ENCODE data around the gene ZNF821.
"Not testable (repeated sequence)": the region's sequence is repeated elsewhere in the genome, so short reads cannot be mapped to it uniquely, and the experiment has no call there.

The ZNF821 gene

GRCh38 chr16:71899171-71899570 is 15.2 kb upstream of the ZNF821 start:
- no peak for DNase-seq

- no peak for DNase-seq
Measured at GRCh38 chr16:71896764-71897368, 12.9 kb upstream of the ZNF821 start.

- DNase-seq, result no peak
Measured at GRCh38 chr16:71895679-71896365, 11.8 kb upstream of the ZNF821 start.

GRCh38 chr16:71894921-71895678 is 11.1 kb upstream of the ZNF821 start, which contains the start of gene IST1:
Gene IST1 (plus strand): TSS chr16:71895531. CDS start chr16:71915641, 20,110 bp downstream.
- peak; percentile 91 for DNase-seq

- DNase-seq, result no peak
Measured at GRCh38 chr16:71894229-71894920, 10.4 kb upstream of the ZNF821 start.

GRCh38 chr16:71893888-71894228 is 9.9 kb upstream of the ZNF821 start:
- no peak for DNase-seq

GRCh38 chr16:71889147-71889546 is 5.2 kb upstream of the ZNF821 start:
- DNase-seq, result no peak

GRCh38 chr16:71885261-71885650 is 1.3 kb upstream of the ZNF821 start:
- no peak for DNase-seq

GRCh38 chr16:71883168-71883848 is 674 bp downstream of the ZNF821 start:
- no peak for DNase-seq

GRCh38 chr16:71882505-71883167 is 1.3 kb downstream of the ZNF821 start:
- DNase-seq, result no peak

- DNase-seq, result no peak
Measured at GRCh38 chr16:71880176-71880575, 3.8 kb downstream of the ZNF821 start.

- no peak for DNase-seq
Measured at GRCh38 chr16:71878911-71879310, 5.1 kb downstream of the ZNF821 start.

GRCh38 chr16:71873199-71873598 is 10.8 kb downstream of the ZNF821 start:
- DNase-seq, result no peak

GRCh38 chr16:71870818-71871217 is 13.2 kb downstream of the ZNF821 start:
- no peak for DNase-seq

- DNase-seq, result no peak
Measured at GRCh38 chr16:71869089-71869488, 14.9 kb downstream of the ZNF821 start.

GRCh38 chr16:71867939-71868338 is 16.0 kb downstream of the ZNF821 start:
- DNase-seq, result no peak

- not testable (repeated sequence) for DNase-seq
Measured at GRCh38 chr16:71867175-71867574, 16.8 kb downstream of the ZNF821 start.

GRCh38 chr16:71865173-71865863 is 18.7 kb downstream of the ZNF821 start:
- DNase-seq, result no peak

GRCh38 chr16:71863995-71864394 is 20.0 kb downstream of the ZNF821 start:
- DNase-seq, result no peak

- DNase-seq, result no peak
Measured at GRCh38 chr16:71859762-71860521, 24.0 kb downstream of the ZNF821 start.
